ENCODE data around the gene RFX2.

DNA sequence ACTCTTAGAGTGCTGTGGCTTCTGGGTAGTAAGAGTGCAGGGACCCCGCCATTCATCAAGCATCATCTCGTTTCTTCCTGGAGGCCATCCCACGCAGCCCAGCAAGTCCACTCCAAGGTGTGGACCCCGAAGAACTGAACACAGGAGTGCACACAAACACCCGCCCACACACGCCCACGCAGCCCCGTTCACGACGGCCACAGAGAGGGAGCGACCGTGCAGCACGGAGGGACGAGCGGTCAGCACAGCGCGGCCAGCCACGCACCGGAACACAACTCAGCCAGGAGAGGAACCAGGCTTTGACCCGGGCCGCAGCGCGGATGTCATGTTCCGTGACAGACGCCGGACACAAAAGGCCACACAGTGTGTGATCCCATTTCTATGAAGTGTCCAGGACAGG lies 114.2 kb downstream of the RFX2 start:
- TF ChIP-seq, protein P1, sequence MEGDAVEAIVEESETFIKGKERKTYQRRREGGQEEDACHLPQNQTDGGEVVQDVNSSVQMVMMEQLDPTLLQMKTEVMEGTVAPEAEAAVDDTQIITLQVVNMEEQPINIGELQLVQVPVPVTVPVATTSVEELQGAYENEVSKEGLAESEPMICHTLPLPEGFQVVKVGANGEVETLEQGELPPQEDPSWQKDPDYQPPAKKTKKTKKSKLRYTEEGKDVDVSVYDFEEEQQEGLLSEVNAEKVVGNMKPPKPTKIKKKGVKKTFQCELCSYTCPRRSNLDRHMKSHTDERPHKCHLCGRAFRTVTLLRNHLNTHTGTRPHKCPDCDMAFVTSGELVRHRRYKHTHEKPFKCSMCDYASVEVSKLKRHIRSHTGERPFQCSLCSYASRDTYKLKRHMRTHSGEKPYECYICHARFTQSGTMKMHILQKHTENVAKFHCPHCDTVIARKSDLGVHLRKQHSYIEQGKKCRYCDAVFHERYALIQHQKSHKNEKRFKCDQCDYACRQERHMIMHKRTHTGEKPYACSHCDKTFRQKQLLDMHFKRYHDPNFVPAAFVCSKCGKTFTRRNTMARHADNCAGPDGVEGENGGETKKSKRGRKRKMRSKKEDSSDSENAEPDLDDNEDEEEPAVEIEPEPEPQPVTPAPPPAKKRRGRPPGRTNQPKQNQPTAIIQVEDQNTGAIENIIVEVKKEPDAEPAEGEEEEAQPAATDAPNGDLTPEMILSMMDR (IDR thresholded peaks at IDR 0.05; ENCODE audit: insufficient read depth, low read length): no peak
- TF ChIP-seq, protein P2, sequence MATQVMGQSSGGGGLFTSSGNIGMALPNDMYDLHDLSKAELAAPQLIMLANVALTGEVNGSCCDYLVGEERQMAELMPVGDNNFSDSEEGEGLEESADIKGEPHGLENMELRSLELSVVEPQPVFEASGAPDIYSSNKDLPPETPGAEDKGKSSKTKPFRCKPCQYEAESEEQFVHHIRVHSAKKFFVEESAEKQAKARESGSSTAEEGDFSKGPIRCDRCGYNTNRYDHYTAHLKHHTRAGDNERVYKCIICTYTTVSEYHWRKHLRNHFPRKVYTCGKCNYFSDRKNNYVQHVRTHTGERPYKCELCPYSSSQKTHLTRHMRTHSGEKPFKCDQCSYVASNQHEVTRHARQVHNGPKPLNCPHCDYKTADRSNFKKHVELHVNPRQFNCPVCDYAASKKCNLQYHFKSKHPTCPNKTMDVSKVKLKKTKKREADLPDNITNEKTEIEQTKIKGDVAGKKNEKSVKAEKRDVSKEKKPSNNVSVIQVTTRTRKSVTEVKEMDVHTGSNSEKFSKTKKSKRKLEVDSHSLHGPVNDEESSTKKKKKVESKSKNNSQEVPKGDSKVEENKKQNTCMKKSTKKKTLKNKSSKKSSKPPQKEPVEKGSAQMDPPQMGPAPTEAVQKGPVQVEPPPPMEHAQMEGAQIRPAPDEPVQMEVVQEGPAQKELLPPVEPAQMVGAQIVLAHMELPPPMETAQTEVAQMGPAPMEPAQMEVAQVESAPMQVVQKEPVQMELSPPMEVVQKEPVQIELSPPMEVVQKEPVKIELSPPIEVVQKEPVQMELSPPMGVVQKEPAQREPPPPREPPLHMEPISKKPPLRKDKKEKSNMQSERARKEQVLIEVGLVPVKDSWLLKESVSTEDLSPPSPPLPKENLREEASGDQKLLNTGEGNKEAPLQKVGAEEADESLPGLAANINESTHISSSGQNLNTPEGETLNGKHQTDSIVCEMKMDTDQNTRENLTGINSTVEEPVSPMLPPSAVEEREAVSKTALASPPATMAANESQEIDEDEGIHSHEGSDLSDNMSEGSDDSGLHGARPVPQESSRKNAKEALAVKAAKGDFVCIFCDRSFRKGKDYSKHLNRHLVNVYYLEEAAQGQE (IDR thresholded peaks at IDR 0.05; ENCODE audit: insufficient replicate concordance, low read depth): no peak
- TF ChIP-seq GABPA (IDR thresholded peaks at IDR 0.05; ENCODE audit: low read depth) (no peak), POLR2AphosphoS5 (IDR thresholded peaks at IDR 0.05; ENCODE audit: low read depth) (no peak), SPI1 (IDR thresholded peaks at IDR 0.05; ENCODE audit: borderline replicate concordance, low read depth) (no peak)
